DND-41 (cell line): ENCODE measurements around the gene ARSG.
"Not testable (repeated sequence)": the region's sequence is repeated elsewhere in the genome, so short reads cannot be mapped to it uniquely, and the experiment has no call there.

Experiments
- ATAC-seq: fragments of 200-7000 bp; cut with Tn5 transposase; 3 replicates; pipeline ENCODE4 v1.9.1; 2021; ENCODE audit warnings: low read depth; ENCODE audit not compliant: insufficient read depth
- DNase-seq: peaks from one replicate; pipeline ENCODE4 v3.0.0-alpha.2; 2020
- H2AFZ ChIP-seq: 2 replicates; pipeline ENCODE4 v1.6.0; 2012; ENCODE audit warnings: low read depth, low read length
- H3K27ac ChIP-seq: 2 replicates; pipeline ENCODE4 v1.5.1; 2012; ENCODE audit warnings: low read length, inconsistent platforms
- H3K27me3 ChIP-seq: fragments of 200-600 bp; sonication (generic); 2 replicates; pipeline ENCODE4 v1.6.0; 2012; ENCODE audit warnings: low read length, mild to moderate bottlenecking, inconsistent platforms; ENCODE audit not compliant: insufficient read depth, poor library complexity
- H3K36me3 ChIP-seq: 2 replicates; pipeline ENCODE4 v1.5.1; 2012; ENCODE audit warnings: low read length, inconsistent platforms; ENCODE audit not compliant: insufficient read depth
- H3K4me1 ChIP-seq: 2 replicates; pipeline ENCODE4 v1.5.1; 2012; ENCODE audit warnings: mild to moderate bottlenecking, low read length; ENCODE audit not compliant: insufficient read depth
- H3K4me2 ChIP-seq: 2 replicates; pipeline ENCODE4 v1.6.0; 2012; ENCODE audit warnings: mild to moderate bottlenecking, moderate library complexity, low read length, inconsistent platforms; ENCODE audit not compliant: insufficient read depth
- H3K4me3 ChIP-seq, 2 experiments: fragments of 200-600 bp in 1 of 2; shearing (Covaris generic) in 1 of 2; 2 replicates each; pipeline ENCODE4 v1.5.1; 2012 to 2016; ENCODE audit warnings: inconsistent platforms in 2 of 2, low read length in 2 of 2, mild to moderate bottlenecking in 2 of 2, low read depth in 1 of 2, moderate library complexity in 1 of 2
- H3K79me2 ChIP-seq: 2 replicates; pipeline ENCODE4 v1.6.0; 2012; ENCODE audit warnings: low read length, inconsistent platforms; ENCODE audit not compliant: insufficient read depth
- H3K9ac ChIP-seq: 2 replicates; pipeline ENCODE4 v1.6.0; 2012; ENCODE audit warnings: low read depth, mild to moderate bottlenecking, inconsistent platforms, low read length, moderate library complexity
- H3K9me3 ChIP-seq: 2 replicates; pipeline ENCODE4 v1.5.1; 2012; ENCODE audit warnings: low read length, moderate library complexity, mild to moderate bottlenecking, inconsistent platforms; ENCODE audit not compliant: insufficient read depth, severe bottlenecking
- H4K20me1 ChIP-seq: 2 replicates; pipeline ENCODE4 v1.6.0; 2012; ENCODE audit warnings: low read length; ENCODE audit not compliant: insufficient read depth
- EZH2 ChIP-seq: IDR thresholded peaks from 3 replicates; pipeline ENCODE4 v1.6.1; 2012; ENCODE audit warnings: borderline replicate concordance, low read depth, mild to moderate bottlenecking, moderate library complexity, low read length, inconsistent platforms; ENCODE audit not compliant: severe bottlenecking
- TF ChIP-seq, protein P1 (sequence below): IDR thresholded peaks from 2 replicates; pipeline ENCODE4 v1.5.1; 2012; ENCODE audit warnings: borderline replicate concordance, low read length, moderate library complexity, mild to moderate bottlenecking; ENCODE audit not compliant: poor library complexity, severe bottlenecking; ENCODE audit errors: extremely low read depth

Gene ARSG

DNA sequence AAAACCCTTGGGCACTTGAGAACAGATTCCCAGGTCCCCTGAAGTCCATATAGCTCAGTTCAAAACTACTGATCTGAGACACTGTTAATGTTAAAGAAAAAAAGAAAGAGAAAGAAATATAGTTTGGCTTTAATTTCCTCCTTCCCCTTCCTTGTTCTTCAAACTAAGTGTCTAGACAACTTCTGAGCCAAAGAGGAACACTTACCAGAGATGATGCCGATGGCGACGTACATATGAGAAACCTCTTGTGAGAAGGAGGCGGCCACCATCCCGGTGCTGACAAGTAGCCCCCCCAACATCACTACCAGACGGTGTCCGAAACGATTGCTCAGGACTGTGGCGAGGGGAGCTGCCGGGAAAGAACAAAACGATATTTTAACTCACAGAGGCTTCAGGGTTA lies 17.6 kb upstream of the ARSG start:
- Histone ChIP-seq H3K79me2 (peaks cover under 1% of the 10 kb centered on the region), H4K20me1 (no peaks in the 10 kb centered on the region), H2AFZ (no peak overlapping the region), H3K27me3 (no peaks in the 10 kb centered on the region), H3K36me3 (peaks cover 58% of the 10 kb centered on the region), H3K4me1 (no peaks in the 10 kb centered on the region), H3K9ac (no peak overlapping the region), H3K27ac (no peak overlapping the region), H3K9me3 (no peaks in the 10 kb centered on the region), H3K4me3 (no peak overlapping the region), H3K4me2 (no peak overlapping the region)
- no peak for ATAC-seq
- TF ChIP-seq, protein P1, sequence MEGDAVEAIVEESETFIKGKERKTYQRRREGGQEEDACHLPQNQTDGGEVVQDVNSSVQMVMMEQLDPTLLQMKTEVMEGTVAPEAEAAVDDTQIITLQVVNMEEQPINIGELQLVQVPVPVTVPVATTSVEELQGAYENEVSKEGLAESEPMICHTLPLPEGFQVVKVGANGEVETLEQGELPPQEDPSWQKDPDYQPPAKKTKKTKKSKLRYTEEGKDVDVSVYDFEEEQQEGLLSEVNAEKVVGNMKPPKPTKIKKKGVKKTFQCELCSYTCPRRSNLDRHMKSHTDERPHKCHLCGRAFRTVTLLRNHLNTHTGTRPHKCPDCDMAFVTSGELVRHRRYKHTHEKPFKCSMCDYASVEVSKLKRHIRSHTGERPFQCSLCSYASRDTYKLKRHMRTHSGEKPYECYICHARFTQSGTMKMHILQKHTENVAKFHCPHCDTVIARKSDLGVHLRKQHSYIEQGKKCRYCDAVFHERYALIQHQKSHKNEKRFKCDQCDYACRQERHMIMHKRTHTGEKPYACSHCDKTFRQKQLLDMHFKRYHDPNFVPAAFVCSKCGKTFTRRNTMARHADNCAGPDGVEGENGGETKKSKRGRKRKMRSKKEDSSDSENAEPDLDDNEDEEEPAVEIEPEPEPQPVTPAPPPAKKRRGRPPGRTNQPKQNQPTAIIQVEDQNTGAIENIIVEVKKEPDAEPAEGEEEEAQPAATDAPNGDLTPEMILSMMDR, result no peak
- no peak for TF ChIP-seq EZH2
- no peak for DNase-seq

DNA sequence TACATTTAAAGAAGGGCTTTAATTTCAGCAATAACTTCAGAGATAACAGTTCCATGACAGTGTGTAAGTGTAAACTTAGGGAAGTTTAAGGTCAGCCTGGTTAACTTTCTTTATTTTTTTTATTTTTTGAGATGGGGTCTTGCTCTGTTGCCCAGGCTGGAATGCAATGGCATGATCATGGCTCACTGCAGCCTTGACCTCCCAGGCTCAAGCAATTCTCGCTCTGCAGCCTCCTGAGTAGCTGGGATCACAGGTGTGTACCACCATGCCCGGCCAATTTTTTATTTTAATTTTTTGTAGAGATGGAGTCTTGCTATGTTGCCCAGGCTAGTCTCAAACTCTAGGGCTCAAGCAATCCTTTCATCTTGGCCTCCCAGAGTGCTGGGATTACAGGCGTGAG lies 15.0 kb upstream of the ARSG start:
- not testable (repeated sequence) for H3K27me3 ChIP-seq, H3K4me2 ChIP-seq, ATAC-seq, H3K4me1 ChIP-seq, H3K27ac ChIP-seq, H3K9ac ChIP-seq, H4K20me1 ChIP-seq, H3K9me3 ChIP-seq, DNase-seq, H2AFZ ChIP-seq, H3K4me3 ChIP-seq
- H3K36me3 ChIP-seq, result peaks cover 58% of the 10 kb centered on the region
- H3K79me2 ChIP-seq, result peaks cover 21% of the 10 kb centered on the region

DNA sequence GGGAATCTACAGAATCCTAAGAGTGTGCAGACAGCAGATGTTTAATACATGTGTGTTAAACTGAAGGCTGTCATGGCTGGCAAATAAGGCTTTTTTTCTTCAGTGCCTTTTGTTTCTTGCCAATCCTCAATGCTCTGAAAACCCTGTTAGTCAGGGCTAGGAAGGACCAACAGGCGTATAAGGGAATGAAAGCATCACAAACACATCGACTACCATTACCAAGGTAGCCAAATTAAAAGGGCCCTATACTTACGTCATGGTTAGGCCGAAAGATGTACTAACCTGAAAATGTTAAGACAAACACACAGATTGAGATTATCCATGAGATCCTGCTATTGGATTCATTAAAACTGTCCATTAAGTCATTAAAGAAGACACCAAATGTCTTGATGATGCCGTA lies 13.5 kb upstream of the ARSG start:
- peaks cover 46% of the 10 kb centered on the region for H3K36me3 ChIP-seq
- H3K79me2 ChIP-seq, result peaks cover 24% of the 10 kb centered on the region
- no peaks in the 10 kb centered on the region for H3K9me3 ChIP-seq

DNA sequence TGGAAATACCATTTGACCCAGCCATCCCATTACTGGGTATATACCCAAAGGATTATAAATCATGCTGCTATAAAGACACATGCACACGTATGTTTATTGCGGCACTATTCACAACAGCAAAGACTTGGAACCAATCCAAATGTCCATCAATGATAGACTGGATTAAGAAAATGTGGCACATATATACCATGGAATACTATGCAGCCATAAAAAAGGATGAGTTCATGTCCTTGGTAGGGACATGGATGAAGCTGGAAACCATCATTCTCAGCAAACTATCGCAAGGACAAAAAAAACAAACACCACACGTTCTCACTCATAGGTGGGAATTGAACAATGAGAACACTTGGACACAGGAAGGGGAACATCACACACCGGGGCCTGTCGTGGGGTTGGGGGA lies 9.3 kb upstream of the ARSG start:
- not testable (repeated sequence) for H3K27ac ChIP-seq, H3K4me1 ChIP-seq, H2AFZ ChIP-seq, H3K9me3 ChIP-seq, H3K4me3 ChIP-seq, DNase-seq, H3K27me3 ChIP-seq, H3K9ac ChIP-seq, H3K4me2 ChIP-seq, ATAC-seq, H4K20me1 ChIP-seq
- Histone ChIP-seq H3K79me2 (peaks cover 24% of the 10 kb centered on the region), H3K36me3 (peaks cover 27% of the 10 kb centered on the region)

More for the DNA sequence above, 13.5 kb upstream of the ARSG start:
- no peak for ATAC-seq
- H2AFZ ChIP-seq, result no peak overlapping the region
- H3K4me1 ChIP-seq, result no peaks in the 10 kb centered on the region
- H3K27ac ChIP-seq, result no peak overlapping the region
- no peaks in the 10 kb centered on the region for H3K27me3 ChIP-seq
- TF ChIP-seq EZH2, result no peak
- TF ChIP-seq, protein P1, result no peak
- no peaks in the 10 kb centered on the region for H4K20me1 ChIP-seq
- no peak overlapping the region for H3K9ac ChIP-seq
- no peak for DNase-seq
- H3K4me2 ChIP-seq, result no peak overlapping the region
- H3K4me3 ChIP-seq, result no peak overlapping the region
